BLaER1 (cell line): ENCODE measurements around the gene TRMT1.
A peak's percentile ranks its signal among the peaks of the same experiment; 100 is the strongest.
"Not testable (repeated sequence)": the region's sequence is repeated elsewhere in the genome, so short reads cannot be mapped to it uniquely, and the experiment has no call there.

Experiments
- H3K27ac ChIP-seq: shearing (Covaris generic); formaldehyde crosslinking; 2 replicates; pipeline ENCODE4 v1.8.1; 2022
- H3K27me3 ChIP-seq: shearing (Covaris generic); formaldehyde crosslinking; 2 replicates; pipeline ENCODE4 v1.8.1; 2022
- H3K36me3 ChIP-seq: shearing (Covaris generic); formaldehyde crosslinking; 2 replicates; pipeline ENCODE4 v1.8.1; 2022
- H3K4me1 ChIP-seq: shearing (Covaris generic); formaldehyde crosslinking; 2 replicates; pipeline ENCODE4 v1.8.1; 2022
- H3K4me2 ChIP-seq: shearing (Covaris generic); formaldehyde crosslinking; 2 replicates; pipeline ENCODE4 v1.8.1; 2022
- H3K4me3 ChIP-seq: shearing (Covaris generic); formaldehyde crosslinking; 2 replicates; pipeline ENCODE4 v1.8.1; 2022
- H3K9ac ChIP-seq: shearing (Covaris generic); formaldehyde crosslinking; 2 replicates; pipeline ENCODE4 v1.8.1; 2022
- H3K9me3 ChIP-seq: shearing (Covaris generic); formaldehyde crosslinking; 2 replicates; pipeline ENCODE4 v1.8.1; 2022
- H4K20me1 ChIP-seq: shearing (Covaris generic); formaldehyde crosslinking; 2 replicates; pipeline ENCODE4 v1.8.1; 2022
- Cebpa-rat ChIP-seq: shearing (Covaris generic); IDR thresholded peaks from 2 replicates; pipeline ENCODE4 v1.8.1; 2022

TRMT1 gene

GRCh38 chr19:13116282-13117175, at the start of gene TRMT1:
TSS of gene TRMT1 (minus strand) at chr19:13116740. CDS start at chr19:13116399, 341 bp downstream.
- Histone ChIP-seq H3K9ac (peak within 1 kb of the TSS; percentile 91), H3K36me3 (peaks cover 49% of the 10 kb centered on the region), H3K4me2 (peak within 1 kb of the TSS; percentile 96), H3K9me3 (no peaks in the 10 kb centered on the region), H3K27ac (peak within 1 kb of the TSS; percentile 83), H3K27me3 (no peaks in the 10 kb centered on the region), H3K4me1 (peaks cover 54% of the 10 kb centered on the region), H4K20me1 (peaks cover 27% of the 10 kb centered on the region), H3K4me3 (peak within 1 kb of the TSS; percentile 100)
- TF ChIP-seq Cebpa-rat: no peak

GRCh38 chr19:13166151-13166550, 49.6 kb upstream of the TRMT1 start:
- Histone ChIP-seq H3K27ac (peak overlapping the region; percentile 98), H3K4me2 (peak overlapping the region; percentile 93), H3K4me1 (peaks cover 96% of the 10 kb centered on the region), H3K9ac (peak overlapping the region; percentile 85; the same call in 1 of the 2 replicates)
- H3K36me3 ChIP-seq, H4K20me1 ChIP-seq, H3K9me3 ChIP-seq, H3K4me3 ChIP-seq, H3K27me3 ChIP-seq: not testable (repeated sequence)

GRCh38 chr19:13165162-13165997, 48.8 kb upstream of the TRMT1 start:
- H3K9me3 ChIP-seq: no peaks in the 10 kb centered on the region
- H3K4me3 ChIP-seq: peak overlapping the region; percentile 62
- no peak for TF ChIP-seq Cebpa-rat
- H3K4me2 ChIP-seq: peak overlapping the region; percentile 93
- H3K4me1 ChIP-seq: peaks cover 96% of the 10 kb centered on the region
- no peaks in the 10 kb centered on the region for H4K20me1 ChIP-seq
- peak overlapping the region; percentile 98 for H3K27ac ChIP-seq
- peak overlapping the region; percentile 85 for H3K9ac ChIP-seq
- H3K36me3 ChIP-seq: no peaks in the 10 kb centered on the region
- H3K27me3 ChIP-seq: no peaks in the 10 kb centered on the region

GRCh38 chr19:13164343-13165161, 48.0 kb upstream of the TRMT1 start:
- TF ChIP-seq Cebpa-rat: no peak
- Histone ChIP-seq H3K36me3 (no peaks in the 10 kb centered on the region), H3K27ac (peak overlapping the region; percentile 98), H3K4me3 (peak overlapping the region; percentile 62), H3K27me3 (no peaks in the 10 kb centered on the region), H3K9me3 (no peaks in the 10 kb centered on the region), H3K4me1 (peaks cover 96% of the 10 kb centered on the region), H4K20me1 (no peaks in the 10 kb centered on the region), H3K4me2 (peak overlapping the region; percentile 93), H3K9ac (peak overlapping the region; percentile 85)

- Histone ChIP-seq H3K27me3 (no peaks in the 10 kb centered on the region), H3K27ac (peak overlapping the region; percentile 98), H3K9ac (peak overlapping the region; percentile 85), H3K36me3 (no peaks in the 10 kb centered on the region), H4K20me1 (no peaks in the 10 kb centered on the region), H3K9me3 (no peaks in the 10 kb centered on the region), H3K4me2 (peak overlapping the region; percentile 93), H3K4me1 (peaks cover 96% of the 10 kb centered on the region), H3K4me3 (peak overlapping the region; percentile 62)
- TF ChIP-seq Cebpa-rat: no peak
Observed at GRCh38 chr19:13163609-13164342, 47.2 kb upstream of the TRMT1 start.

GRCh38 chr19:13162724-13163608, 46.4 kb upstream of the TRMT1 start:
- Histone ChIP-seq H3K27me3 (no peaks in the 10 kb centered on the region), H3K27ac (peak overlapping the region; percentile 98), H3K4me3 (peak overlapping the region; percentile 62), H4K20me1 (no peaks in the 10 kb centered on the region), H3K4me1 (peaks cover 96% of the 10 kb centered on the region), H3K9ac (peak overlapping the region; percentile 85), H3K9me3 (no peaks in the 10 kb centered on the region), H3K36me3 (no peaks in the 10 kb centered on the region), H3K4me2 (peak overlapping the region; percentile 93)
- TF ChIP-seq Cebpa-rat: no peak

- H3K4me2 ChIP-seq: peak overlapping the region; percentile 93
- H3K9ac ChIP-seq: no peak overlapping the region; the same call in 1 of the 2 replicates
- H4K20me1 ChIP-seq: no peaks in the 10 kb centered on the region
- peaks cover 93% of the 10 kb centered on the region for H3K4me1 ChIP-seq
- H3K4me3 ChIP-seq: no peak overlapping the region
- no peaks in the 10 kb centered on the region for H3K9me3 ChIP-seq
- peak overlapping the region; percentile 56 for H3K27ac ChIP-seq
- no peak for TF ChIP-seq Cebpa-rat
- H3K36me3 ChIP-seq: no peaks in the 10 kb centered on the region
- H3K27me3 ChIP-seq: no peaks in the 10 kb centered on the region
Observed at GRCh38 chr19:13160557-13160956, 44.0 kb upstream of the TRMT1 start.

- Histone ChIP-seq H3K9me3 (no peaks in the 10 kb centered on the region), H3K27me3 (no peaks in the 10 kb centered on the region), H3K27ac (no peak overlapping the region), H3K4me3 (no peak overlapping the region), H3K4me1 (peaks cover 91% of the 10 kb centered on the region), H3K4me2 (no peak overlapping the region), H4K20me1 (peaks cover 7% of the 10 kb centered on the region), H3K36me3 (no peaks in the 10 kb centered on the region), H3K9ac (no peak overlapping the region)
- no peak for TF ChIP-seq Cebpa-rat
Observed at GRCh38 chr19:13159713-13160112, 43.2 kb upstream of the TRMT1 start.
